K562 (cell line): Measurements from ENCODE around the gene MPDZ. TPM values are rescaled to one million over a fixed set of nuclear protein-coding genes. Genes with fewer than 3 reads are reported as not detected.

Source experiments
- ATAC-seq: fragments of 200-7000 bp; cut with Tn5 transposase; 3 replicates; pipeline ENCODE4 v1.9.1; 2020; ENCODE audit warnings: moderate library complexity
- BruUV-seq: library from RNA; stranded (reverse); fragments of 400-500 nt; replicated peaks from 2 replicates; lab custom pipeline; 2021; lab: Mats Ljungman, UMichigan
- CTCF ChIA-PET: fragments of 300-600 bp; formaldehyde crosslinking; extraction: SDS; loops from one replicate; lab custom pipeline; 2021; ENCODE audit warnings: low intra/inter-chr PET ratio; lab: Yijun Ruan, JAX
- POLR2A ChIA-PET: fragments of 300-600, 350-650 bp; sonication (Branson Sonifier 250); formaldehyde crosslinking; extraction: SDS; loops from one replicate; lab custom pipeline; 2021; ENCODE audit warnings: antibody characterized with exemption, inconsistent platforms; lab: Yijun Ruan, JAX
- DNase-seq, 4 experiments: peaks; one replicate each; pipeline versions ENCODE4 v3.0.0 to v3.0.0-alpha.2; 2011 to 2018; ENCODE audit warnings: low spot score in 3 of 4, mixed read lengths in 3 of 4; ENCODE audit errors: extremely low read depth in 1 of 4
- FAIRE-seq: peaks from 2 replicates; lab custom pipeline; 2011; peaks lifted over from hg19 to GRCh38; lab: Jason Lieb, UNC
- H2AFZ ChIP-seq: 2 replicates; pipeline ENCODE4 v1.6.0; 2011; ENCODE audit warnings: low read depth, low read length, control low read depth, inconsistent platforms
- H3K27ac ChIP-seq: fragments of 200-600 bp; 3 replicates; pipeline ENCODE4 v1.8.0; 2011; ENCODE audit warnings: low read depth, mild to moderate bottlenecking, control low read depth, inconsistent platforms, low read length, moderate library complexity, mixed read lengths; ENCODE audit errors: extremely low read depth
- H3K27me3 ChIP-seq, 2 experiments: fragments of 300-600 bp in 1 of 2; 2 replicates in 1 of 2; 3 replicates in 1 of 2; pipeline versions ENCODE4 v1.6.0 to v1.8.0; 2011; ENCODE audit warnings: inconsistent platforms in 2 of 2, low read length in 2 of 2, mild to moderate bottlenecking in 1 of 2, mixed read lengths in 1 of 2, moderate library complexity in 1 of 2; ENCODE audit not compliant: control insufficient read depth in 2 of 2, insufficient read depth in 2 of 2
- H3K36me3 ChIP-seq: fragments of 300-600 bp; 3 replicates; pipeline ENCODE4 v1.8.0; 2011; ENCODE audit warnings: mild to moderate bottlenecking, low read length, inconsistent platforms; ENCODE audit not compliant: control insufficient read depth, insufficient read depth
- H3K4me1 ChIP-seq, 2 experiments: fragments of 200-600 bp in 1 of 2; replicated peaks in 1 of 2; 2 replicates in 1 of 2; 3 replicates in 1 of 2; pipeline versions ENCODE4 v1.5.1 to v1.8.0; 2011; ENCODE audit warnings: inconsistent platforms in 2 of 2, low read length in 2 of 2, mild to moderate bottlenecking in 1 of 2, mixed read lengths in 1 of 2, moderate library complexity in 1 of 2; ENCODE audit not compliant: control insufficient read depth in 2 of 2, insufficient read depth in 2 of 2
- H3K4me2 ChIP-seq: 2 replicates; pipeline ENCODE4 v1.6.1; 2011; ENCODE audit warnings: low read length, control low read depth, inconsistent platforms, mixed read lengths; ENCODE audit not compliant: insufficient read depth
- H3K4me3 ChIP-seq: fragments of 200-600 bp; sonication (generic), shearing (Covaris generic); 2 replicates; pipeline ENCODE4 v1.5.1; 2016; ENCODE audit warnings: control low read depth, inconsistent platforms
- H3K79me2 ChIP-seq: fragments of 200-600 bp; 3 replicates; pipeline ENCODE4 v1.8.0; 2011; ENCODE audit warnings: low read length, inconsistent platforms; ENCODE audit not compliant: control insufficient read depth, insufficient read depth
- H3K9ac ChIP-seq, 2 experiments: 2 replicates each; pipeline versions ENCODE4 v1.6.0 to v1.6.1; 2011; ENCODE audit warnings: low read depth in 2 of 2, low read length in 2 of 2, control low read depth in 1 of 2, inconsistent platforms in 1 of 2, mild to moderate bottlenecking in 1 of 2, mixed read lengths in 1 of 2; ENCODE audit not compliant: insufficient read depth in 1 of 2
- H3K9me1 ChIP-seq: one replicate; pipeline ENCODE4 v1.6.0; 2011; ENCODE audit warnings: inconsistent platforms, mild to moderate bottlenecking, low read length, moderate library complexity; ENCODE audit not compliant: control insufficient read depth, insufficient read depth
- H3K9me3 ChIP-seq: replicated peaks from 2 replicates; pipeline ENCODE4 v1.5.1; 2011; ENCODE audit warnings: low read depth, low read length, inconsistent platforms; ENCODE audit not compliant: control insufficient read depth, insufficient read depth
- H4K20me1 ChIP-seq: replicated peaks from 2 replicates; pipeline ENCODE4 v1.6.1; 2011; ENCODE audit warnings: low read length, inconsistent platforms, mixed read lengths; ENCODE audit not compliant: control insufficient read depth, insufficient read depth
- CHD4 ChIP-seq: fragments of 200-600 bp; sonication (generic); IDR thresholded peaks from 3 replicates; pipeline ENCODE4 v1.6.1; 2012; ENCODE audit warnings: low read depth, mild to moderate bottlenecking, mixed read lengths, low read length, inconsistent platforms; ENCODE audit not compliant: insufficient read depth, insufficient replicate concordance, poor library complexity, severe bottlenecking
- E2F6 ChIP-seq, 2 experiments: IDR thresholded peaks; 2 replicates each; pipeline ENCODE4 v1.6.1; 2011; ENCODE audit warnings: borderline replicate concordance in 1 of 2, control low read depth in 1 of 2, low read depth in 1 of 2, low read length in 1 of 2, mild to moderate bottlenecking in 1 of 2, mixed read lengths in 1 of 2, moderate library complexity in 1 of 2; ENCODE audit not compliant: insufficient read depth in 1 of 2, insufficient read length in 1 of 2, poor library complexity in 1 of 2, severe bottlenecking in 1 of 2; ENCODE audit errors: extremely low read depth in 1 of 2
- HLTF ChIP-seq: fragments of 450-650 bp; IDR thresholded peaks from 2 replicates; pipeline ENCODE4 v1.6.1; 2016
- NUFIP1 ChIP-seq: fragments of 450-650 bp; IDR thresholded peaks from 2 replicates; pipeline ENCODE4 v1.6.1; 2018; ENCODE audit not compliant: partially characterized antibody
- ZNF77 ChIP-seq: fragments of 250-450 bp; sonication (Bioruptor Pico); IDR thresholded peaks from 2 replicates; pipeline ENCODE4 v1.5.0; 2020
- WGBS: fragments of 100-300 bp; shearing (Covaris generic); methylation state at CpG from one replicate; pipeline ENCODE4 v1.1.6; 2016; ENCODE audit warnings: low coverage, mixed read lengths; ENCODE audit not compliant: insufficient coverage; ENCODE audit errors: missing lambda C conversion rate; 5-methylcytosine and 5-hydroxymethylcytosine counted together
- in situ Hi-C: fragments of 300-500 bp; cut with MboI; formaldehyde crosslinking; loops from 4 replicates; pipeline ENCODE4 v1.15.0; 2018; ENCODE audit warnings: inconsistent platforms, mixed read lengths
- intact Hi-C: fragments of 100-400 bp; cut with micrococcal nuclease; formaldehyde crosslinking; loops from 2 replicates; pipeline ENCODE4 v1.14.2; 2022
- polyA plus RNA-seq, 8 experiments: library from polyadenylated mRNA; depleted of rRNA in 4 of 8; stranded (reverse) in 5 of 8; unstranded in 3 of 8; fragments of >200 nt; fragmentation: Nextera tagmentation in 2 of 8; fragmentation: Illumina TruSeq in 1 of 8; extraction: Ambion mirVana in 2 of 8; extraction: Trizol in 1 of 8; gene quantifications; 2 replicates each; pipeline versions ENCODE4 v1.2.1 to v1.2.3, GENCODE V29; 2011 to 2014; ENCODE audit warnings: inconsistent platforms in 1 of 8, missing spikeins in 1 of 8
- total RNA-seq, 7 experiments: library from RNA; depleted of rRNA in 6 of 7; stranded (reverse); fragments of >200 nt in 6 of 7; fragmentation: Illumina TruSeq in 2 of 7; extraction: Trizol in 2 of 7; gene quantifications; 2 replicates each; pipeline versions ENCODE4 v1.2.1 to v1.2.3, GENCODE V29; 2011 to 2021; ENCODE audit warnings: low replicate concordance in 1 of 7

Gene MPDZ
- total and polyA plus RNA-seq, 9 of the 15 experiments (the other 6 are each of a cell fraction or from before 2014, with no cell fraction given), result 3.9 to 13.2 (median 5.7) TPM

- in situ Hi-C loops, result no loop called here
- TF ChIP-seq ZNF77 (CRISPR knock-in tag) (no peak), NUFIP1 (no peak), HLTF (no peak), E2F6 (IDR thresholded peaks at IDR 0.05; ENCODE audit: borderline replicate concordance in 1 of 2, extremely low read depth in 1 of 2, insufficient read depth in 1 of 2, insufficient read length in 1 of 2, low read depth in 1 of 2, low read length in 1 of 2, poor library complexity in 1 of 2, severe bottlenecking in 1 of 2) (no peak), CHD4 (no peak)
- TF ChIP-seq, all 486 proteins: peak for 0
- intact Hi-C loops, result no loop called here
- no peaks in the 10 kb centered on the region for H3K9me3 ChIP-seq
- FAIRE-seq (no peak), DNase-seq (no peak), ATAC-seq (no peak)
- H2AFZ ChIP-seq, result no peak overlapping the region
- no peak overlapping the region for H3K4me3 ChIP-seq
- BruUV-seq, result no TSS peak
- H3K9ac ChIP-seq, result no peak overlapping the region
- 53% methylated on average over 2 of the region's 2 CpGs for WGBS
- no peaks in the 10 kb centered on the region for H3K36me3 ChIP-seq
- H3K79me2 ChIP-seq, result no peaks in the 10 kb centered on the region
- no peaks in the 10 kb centered on the region for H4K20me1 ChIP-seq
- no peaks in the 10 kb centered on the region for H3K27me3 ChIP-seq
- H3K9me1 ChIP-seq, result no peaks in the 10 kb centered on the region
- H3K27ac ChIP-seq, result no peak overlapping the region
- POLR2A ChIA-PET, result no interaction called here
- no peaks in the 10 kb centered on the region for H3K4me1 ChIP-seq
- CTCF ChIA-PET, result no interaction called here
- H3K4me2 ChIP-seq, result no peak overlapping the region
These were observed 103.8 kb downstream of the MPDZ start for GRCh38 chr9:13175732-13176131.
